Measurements from ENCODE around the gene ITSN1. TPM values are rescaled to one million over a fixed set of nuclear protein-coding genes. Genes with fewer than 3 reads are reported as not detected.

Gene ITSN1
- total and polyA plus RNA-seq, 2 of the 13 experiments (the other 11 are each of a cell fraction or from before 2014, with no cell fraction given), result 26.1 to 33.8 TPM

- no peak for TF ChIP-seq PBX2 (CRISPR knock-in tag; IDR thresholded peaks at IDR 0.05)
- TF ChIP-seq NFE2L2 (IDR thresholded peaks at IDR 0.05; ENCODE audit: low read length), result no peak
- no peak for TF ChIP-seq SP140L (CRISPR knock-in tag; IDR thresholded peaks at IDR 0.05; ENCODE audit: borderline replicate concordance)
- no peak for TF ChIP-seq JUND (CRISPR knock-in tag; IDR thresholded peaks at IDR 0.05)
Observed at GRCh38 chr21:33729641-33730040, 87.3 kb downstream of the ITSN1 start (continued).

- in situ Hi-C loops (cut with HindIII; ENCODE audit: extremely low pct_ligation_motif_present, low pct_unique_long_range_greater_than_20kb) (no loop called here), intact Hi-C loops (cut with micrococcal nuclease; ENCODE audit: unreplicated experiment) (no loop called here)
- H3K79me2 ChIP-seq (ENCODE audit: insufficient read depth, low read length), result no peaks in the 10 kb centered on the region
- H3K27me3 ChIP-seq (ENCODE audit: control insufficient read depth in 1 of 2, insufficient read depth in 2 of 2, low read length in 2 of 2), result no peaks in the 10 kb centered on the region
- no peak overlapping the region for H2AFZ ChIP-seq (ENCODE audit: low read length)
- POLR2A ChIA-PET, result no interaction called here
- H3K36me3 ChIP-seq (replicated peaks in 1 of 2; ENCODE audit: control insufficient read depth in 1 of 2, insufficient read depth in 2 of 2, low read length in 2 of 2), result peaks cover 0 to 3% of the 10 kb centered on the region in 2 experiments; a peak in 1 of 5 replicates
- CTCF ChIA-PET (ENCODE audit: low intra/inter-chr PET ratio, low total read pairs), result no interaction called here
- no TSS peak for BruUV-seq (replicated peaks)
- no peak for DNase-seq (ENCODE audit: low spot score)
- H3K9ac ChIP-seq (ENCODE audit: insufficient read depth, low read depth, low read length), result no peak overlapping the region
- peaks cover 5% of the 10 kb centered on the region for H3K4me1 ChIP-seq (ENCODE audit: insufficient read depth, low read length)
- no peak for ATAC-seq
- no peak overlapping the region for H3K4me3 ChIP-seq (replicated peaks in 1 of 3; ENCODE audit: insufficient read depth in 1 of 3, low read depth in 2 of 3, low read length in 3 of 3)
- WGBS (ENCODE audit: low lambda C conversion rate), result 94% methylated on average over 3 of the region's 3 CpGs
- no peaks in the 10 kb centered on the region for H3K9me3 ChIP-seq (ENCODE audit: low read length)
- FAIRE-seq, result no peak
- H3K27ac ChIP-seq (ENCODE audit: extremely low read length, insufficient read depth, low read length), result no peak overlapping the region
- no peak for TF ChIP-seq NFAT5 (CRISPR knock-in tag; IDR thresholded peaks at IDR 0.05)
- no peak overlapping the region for H3K4me2 ChIP-seq (ENCODE audit: low read depth, low read length)
- no peaks in the 10 kb centered on the region for H4K20me1 ChIP-seq (ENCODE audit: insufficient read depth, low read length)
Observed at GRCh38 chr21:33731447-33731846, 89.1 kb downstream of the ITSN1 start.
